Caco-2 (cell line): ENCODE measurements around the gene PHKG2. TPM values are rescaled to one million over a fixed set of nuclear protein-coding genes. Genes with fewer than 3 reads are reported as not detected.

Source experiments
- BruUV-seq: library from RNA; stranded (reverse); fragments of 400-500 nt; replicated peaks from 2 replicates; lab custom pipeline; 2021; lab: Mats Ljungman, UMichigan
- CTCF ChIA-PET: fragments of 300-600 bp; sonication (Branson Sonifier 250); formaldehyde crosslinking; loops from one replicate; lab custom pipeline; 2022; ENCODE audit warnings: antibody characterized with exemption; lab: Charles Lee
- POLR2A ChIA-PET: fragments of 300-600 bp; sonication (Branson Sonifier 250); formaldehyde crosslinking; loops from one replicate; lab custom pipeline; 2022; ENCODE audit warnings: antibody characterized with exemption; lab: Charles Lee
- DNase-seq, 2 experiments: peaks; one replicate each; pipeline versions ENCODE4 v3.0.0 to v3.0.0-alpha.2; 2020 to 2022
- H3K27me3 ChIP-seq: replicated peaks from 2 replicates; pipeline ENCODE4 v1.6.0; 2011; ENCODE audit warnings: low read length; ENCODE audit not compliant: control insufficient read depth, insufficient read depth
- H3K36me3 ChIP-seq: 2 replicates; pipeline ENCODE4 v1.5.1; 2011; ENCODE audit warnings: low read length; ENCODE audit not compliant: control insufficient read depth, insufficient read depth
- H3K4me1 ChIP-seq: fragments of 250-450 bp; sonication (Bioruptor Pico); 2 replicates; pipeline ENCODE4 v1.5.1; 2020; ENCODE audit warnings: mild to moderate bottlenecking
- H3K4me3 ChIP-seq: 2 replicates; pipeline ENCODE4 v1.5.1; 2011; ENCODE audit warnings: low read depth, mild to moderate bottlenecking, control low read depth, low read length
- H3K9me3 ChIP-seq: fragments of 250-450 bp; sonication (Bioruptor Pico); 2 replicates; pipeline ENCODE4 v1.5.1; 2020; ENCODE audit warnings: mild to moderate bottlenecking, moderate library complexity
- H3K27ac Mint-ChIP-seq: one replicate; pipeline ENCODE4 v1.8.0; 2022; ENCODE audit warnings: mixed read lengths; ENCODE audit not compliant: unreplicated experiment
- H3K27me3 Mint-ChIP-seq: one replicate; pipeline ENCODE4 v1.8.0; 2022; ENCODE audit warnings: mixed read lengths; ENCODE audit not compliant: insufficient read depth, unreplicated experiment
- H3K36me3 Mint-ChIP-seq: one replicate; pipeline ENCODE4 v1.8.0; 2022; ENCODE audit warnings: mild to moderate bottlenecking, mixed read lengths; ENCODE audit not compliant: insufficient read depth, unreplicated experiment
- H3K4me1 Mint-ChIP-seq: one replicate; pipeline ENCODE4 v1.8.0; 2022; ENCODE audit warnings: low read depth, mixed read lengths; ENCODE audit not compliant: unreplicated experiment
- H3K4me3 Mint-ChIP-seq: one replicate; pipeline ENCODE4 v1.8.0; 2022; ENCODE audit warnings: mild to moderate bottlenecking, moderate library complexity, mixed read lengths; ENCODE audit not compliant: unreplicated experiment
- H3K9me3 Mint-ChIP-seq: one replicate; pipeline ENCODE4 v1.8.0; 2022; ENCODE audit warnings: mixed read lengths; ENCODE audit not compliant: unreplicated experiment
- intact Hi-C: fragments of 100-400 bp; cut with micrococcal nuclease; formaldehyde crosslinking; loops from one replicate; pipeline ENCODE4 v1.10.0; 2022; ENCODE audit not compliant: unreplicated experiment
- total RNA-seq: library from RNA; stranded (reverse); gene quantifications from 2 replicates; pipeline ENCODE4 v1.2.3, GENCODE V29; 2022
- TF ChIP-seq, protein P1 (sequence below), 2 experiments: fragments of 200-600 bp in 1 of 2; IDR thresholded peaks; 1 replicate in 1 of 2; 2 replicates in 1 of 2; pipeline versions ENCODE4 v1.5.1 to v1.8.0; 2011 to 2022; ENCODE audit warnings: antibody characterized with exemption in 1 of 2, control low read depth in 1 of 2, inconsistent platforms in 1 of 2, low read depth in 1 of 2, low read length in 1 of 2, mild to moderate bottlenecking in 1 of 2, moderate library complexity in 1 of 2; ENCODE audit not compliant: insufficient read depth in 1 of 2, severe bottlenecking in 1 of 2, unreplicated experiment in 1 of 2

The PHKG2 gene
- total RNA-seq, 1 experiment from 2014 or later, result 48.6 TPM

DNA sequence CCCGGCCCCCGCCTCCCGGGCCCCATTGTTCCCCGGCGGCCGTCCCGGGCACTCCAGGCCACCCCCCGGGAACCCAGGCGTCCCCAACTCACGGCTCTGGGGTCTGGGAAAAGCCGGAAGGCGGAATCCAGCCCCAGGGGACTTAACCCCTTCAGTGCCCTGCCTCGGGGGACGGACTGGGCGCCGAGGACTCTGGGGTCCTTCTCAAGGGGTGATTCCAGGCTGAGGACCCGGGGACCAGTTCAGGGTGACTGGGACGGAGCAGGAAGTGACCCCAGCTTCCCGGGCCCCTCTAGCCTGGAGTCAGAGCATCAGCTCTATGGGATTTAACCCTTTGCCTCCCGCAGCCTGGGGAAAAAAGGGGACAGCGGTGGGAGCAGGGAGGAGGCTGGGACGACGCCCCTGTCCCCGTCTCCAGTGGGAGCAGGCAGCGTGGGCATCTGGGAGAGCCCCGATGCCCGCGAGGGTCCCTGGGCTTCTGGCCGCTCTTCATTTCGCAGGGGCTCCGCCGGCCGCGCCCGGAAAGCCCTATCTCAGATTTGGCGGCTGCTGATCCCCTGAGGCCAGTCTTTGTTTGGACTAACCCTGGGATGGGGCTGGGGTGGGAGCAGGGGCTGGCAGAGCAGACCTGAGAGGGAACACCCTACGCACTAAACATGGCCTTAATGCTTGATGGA, 38.8 kb downstream of the PHKG2 start, which contains the start of gene ZNF629:
TSS of gene ZNF629 (minus strand) at position 270 of the 677 bp plus-strand sequence. CDS start 2,723 bp downstream, outside the sequence.
- Histone ChIP-seq H3K4me3 (peak within 1 kb of the TSS; percentile 72), H3K4me1 (peaks cover 14% of the 10 kb centered on the region; the same call in 1 of the 2 replicates), H3K27me3 (no peaks in the 10 kb centered on the region), H3K36me3 (peaks cover 1% of the 10 kb centered on the region; the same call in 1 of the 2 replicates), H3K9me3 (no peaks in the 10 kb centered on the region)
- CTCF ChIA-PET, result interaction anchor here (0.9 to 1.5 kb wide), 4 partner anchors 12 to 52 kb away, joined by 3 to 13 read pairs (median 4); no protein-coding TSS in a partner anchor
- no peaks in the 10 kb centered on the region for H3K4me1 Mint-ChIP-seq
- DNase-seq, result peak; percentile 79 to 82
- H3K4me3 Mint-ChIP-seq, result peak within 1 kb of the TSS; percentile 93
- H3K9me3 Mint-ChIP-seq, result no peaks in the 10 kb centered on the region
- intact Hi-C loops, result loop anchor here (1.0 to 2.0 kb wide), 4 partner anchors 18 to 88 kb away; no protein-coding TSS in a partner anchor
- POLR2A ChIA-PET, result interaction anchor here (0.6 to 1.6 kb wide), 5 partner anchors 9 to 88 kb away, joined by 3 to 16 read pairs (median 4); no protein-coding TSS in a partner anchor
- H3K27ac Mint-ChIP-seq, result peak within 1 kb of the TSS; percentile 91
- peaks cover 7% of the 10 kb centered on the region for H3K36me3 Mint-ChIP-seq
- TF ChIP-seq, protein P1, sequence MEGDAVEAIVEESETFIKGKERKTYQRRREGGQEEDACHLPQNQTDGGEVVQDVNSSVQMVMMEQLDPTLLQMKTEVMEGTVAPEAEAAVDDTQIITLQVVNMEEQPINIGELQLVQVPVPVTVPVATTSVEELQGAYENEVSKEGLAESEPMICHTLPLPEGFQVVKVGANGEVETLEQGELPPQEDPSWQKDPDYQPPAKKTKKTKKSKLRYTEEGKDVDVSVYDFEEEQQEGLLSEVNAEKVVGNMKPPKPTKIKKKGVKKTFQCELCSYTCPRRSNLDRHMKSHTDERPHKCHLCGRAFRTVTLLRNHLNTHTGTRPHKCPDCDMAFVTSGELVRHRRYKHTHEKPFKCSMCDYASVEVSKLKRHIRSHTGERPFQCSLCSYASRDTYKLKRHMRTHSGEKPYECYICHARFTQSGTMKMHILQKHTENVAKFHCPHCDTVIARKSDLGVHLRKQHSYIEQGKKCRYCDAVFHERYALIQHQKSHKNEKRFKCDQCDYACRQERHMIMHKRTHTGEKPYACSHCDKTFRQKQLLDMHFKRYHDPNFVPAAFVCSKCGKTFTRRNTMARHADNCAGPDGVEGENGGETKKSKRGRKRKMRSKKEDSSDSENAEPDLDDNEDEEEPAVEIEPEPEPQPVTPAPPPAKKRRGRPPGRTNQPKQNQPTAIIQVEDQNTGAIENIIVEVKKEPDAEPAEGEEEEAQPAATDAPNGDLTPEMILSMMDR (IDR thresholded peaks at IDR 0.05; ENCODE audit: insufficient read depth in 1 of 2, low read depth in 1 of 2, low read length in 1 of 2, severe bottlenecking in 1 of 2, unreplicated experiment in 1 of 2), result no peak
- no TSS peak for BruUV-seq
- H3K27me3 Mint-ChIP-seq, result no peaks in the 10 kb centered on the region

DNA sequence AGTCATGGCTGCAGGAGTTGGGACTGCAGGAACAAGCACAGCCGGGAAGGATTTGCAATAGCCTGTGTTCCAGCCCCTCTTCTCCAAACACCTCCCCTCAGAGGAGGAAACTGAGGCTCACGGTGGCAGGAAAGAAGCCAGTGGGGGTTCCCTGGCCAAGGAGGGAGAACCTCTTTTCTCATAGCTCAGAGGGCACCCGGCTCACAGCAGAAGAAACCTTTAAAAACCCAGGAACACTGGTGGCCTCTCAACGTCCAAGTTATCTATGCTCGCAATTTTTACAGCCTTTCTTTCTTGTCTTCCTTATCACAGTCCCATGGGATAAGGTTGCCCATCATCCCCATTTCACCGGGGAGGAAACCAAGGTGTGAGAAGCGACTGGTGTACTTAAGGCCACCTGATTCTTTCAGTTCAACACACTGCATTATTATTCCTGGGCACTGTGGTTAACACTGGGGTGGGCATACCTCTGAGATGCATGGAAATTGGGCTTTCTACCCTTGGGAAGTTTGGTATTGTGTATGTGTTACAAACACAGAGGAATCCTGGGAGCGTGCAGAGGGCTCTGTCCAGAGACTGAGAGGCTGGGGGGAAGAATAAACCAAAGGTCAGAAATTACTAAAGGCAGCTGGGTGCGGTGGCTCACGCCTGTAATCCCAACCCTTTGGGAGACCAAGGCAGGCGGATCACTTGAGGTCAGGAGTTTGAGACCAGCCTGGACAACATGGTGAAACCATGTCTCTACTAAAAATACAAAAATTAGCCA, 39.6 kb downstream of the PHKG2 start:
- Mint-ChIP-seq H3K4me3 (peak overlapping the region; percentile 93), H3K4me1 (no peaks in the 10 kb centered on the region), H3K27ac (peak overlapping the region; percentile 91), H3K36me3 (peaks cover 6% of the 10 kb centered on the region), H3K9me3 (no peaks in the 10 kb centered on the region), H3K27me3 (no peaks in the 10 kb centered on the region)
- H3K36me3 ChIP-seq, result peaks cover 1% of the 10 kb centered on the region; the same call in 1 of the 2 replicates
- CTCF ChIA-PET, result interaction anchor here (0.7 to 1.5 kb wide), 5 partner anchors 12 to 52 kb away, joined by 3 to 13 read pairs (median 4); no protein-coding TSS in a partner anchor
- BruUV-seq, result no TSS peak
- no peaks in the 10 kb centered on the region for H3K9me3 ChIP-seq
- POLR2A ChIA-PET, result interaction anchor here (1.0 to 1.6 kb wide), 4 partner anchors 17 to 108 kb away, joined by 4 to 16 read pairs (median 6); partner anchors contain the start of gene CTF1
- H3K27me3 ChIP-seq, result no peaks in the 10 kb centered on the region
- TF ChIP-seq, protein P1 (IDR thresholded peaks at IDR 0.05; ENCODE audit: insufficient read depth in 1 of 2, low read depth in 1 of 2, low read length in 1 of 2, severe bottlenecking in 1 of 2, unreplicated experiment in 1 of 2), result no peak
- peak overlapping the region; percentile 72 for H3K4me3 ChIP-seq
- intact Hi-C loops, result loop anchor here (1.0 to 2.0 kb wide), 4 partner anchors 18 to 88 kb away; no protein-coding TSS in a partner anchor
- peaks cover 14% of the 10 kb centered on the region; the same call in 1 of the 2 replicates for H3K4me1 ChIP-seq
- DNase-seq, result peak in 1 of 2 experiments; percentile 22
